ENCODE data around the gene MAG.

The MAG gene

DNA sequence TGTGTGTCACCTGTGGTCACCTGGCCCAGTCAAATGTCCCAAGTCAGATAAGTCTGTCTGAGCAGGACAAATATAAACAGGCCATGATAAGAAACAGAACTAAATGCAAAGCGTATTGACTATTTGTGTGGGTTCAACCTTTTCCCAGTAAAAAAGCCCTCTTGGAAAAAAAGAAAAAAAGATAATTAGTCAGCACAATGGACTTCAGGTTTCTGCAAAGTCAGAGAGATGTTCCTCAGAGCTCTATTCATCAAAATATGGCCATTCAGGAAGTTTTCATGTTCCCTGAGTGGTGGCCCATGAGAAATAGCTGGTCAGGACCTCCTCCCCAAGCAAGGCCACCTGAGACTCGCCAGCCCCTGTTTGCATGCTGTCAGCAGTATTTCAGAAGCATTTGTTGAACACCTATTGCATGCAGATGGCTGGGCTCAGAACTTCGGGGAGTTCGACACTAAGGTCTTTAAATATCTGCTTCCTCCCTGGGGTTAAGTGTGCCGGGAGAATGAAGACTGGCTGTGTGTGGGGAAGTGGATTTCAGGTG, 69.0 kb downstream of the MAG start:
- Histone ChIP-seq H3K27me3 (ENCODE audit: low read depth, low read length) (peaks cover 23% of the 10 kb centered on the region; the same call in 1 of the 2 replicates), H3K9ac (ENCODE audit: low read length) (no peak overlapping the region), H4K20me1 (ENCODE audit: insufficient read depth, low read length) (no peaks in the 10 kb centered on the region), H3K4me1 (ENCODE audit: low read length) (no peaks in the 10 kb centered on the region), H3K36me3 (replicated peaks; ENCODE audit: low read depth, low read length) (no peaks in the 10 kb centered on the region), H3K27ac (ENCODE audit: low read length) (no peak overlapping the region), H2AFZ (ENCODE audit: low read depth, low read length) (no peak overlapping the region), H3K9me3 (ENCODE audit: insufficient read depth, low read length) (no peaks in the 10 kb centered on the region), H3K79me2 (ENCODE audit: low read length) (no peaks in the 10 kb centered on the region), H3K4me3 (ENCODE audit: low read length) (no peak overlapping the region), H3K4me2 (ENCODE audit: low read length) (no peak overlapping the region)
- TF ChIP-seq, protein P1, sequence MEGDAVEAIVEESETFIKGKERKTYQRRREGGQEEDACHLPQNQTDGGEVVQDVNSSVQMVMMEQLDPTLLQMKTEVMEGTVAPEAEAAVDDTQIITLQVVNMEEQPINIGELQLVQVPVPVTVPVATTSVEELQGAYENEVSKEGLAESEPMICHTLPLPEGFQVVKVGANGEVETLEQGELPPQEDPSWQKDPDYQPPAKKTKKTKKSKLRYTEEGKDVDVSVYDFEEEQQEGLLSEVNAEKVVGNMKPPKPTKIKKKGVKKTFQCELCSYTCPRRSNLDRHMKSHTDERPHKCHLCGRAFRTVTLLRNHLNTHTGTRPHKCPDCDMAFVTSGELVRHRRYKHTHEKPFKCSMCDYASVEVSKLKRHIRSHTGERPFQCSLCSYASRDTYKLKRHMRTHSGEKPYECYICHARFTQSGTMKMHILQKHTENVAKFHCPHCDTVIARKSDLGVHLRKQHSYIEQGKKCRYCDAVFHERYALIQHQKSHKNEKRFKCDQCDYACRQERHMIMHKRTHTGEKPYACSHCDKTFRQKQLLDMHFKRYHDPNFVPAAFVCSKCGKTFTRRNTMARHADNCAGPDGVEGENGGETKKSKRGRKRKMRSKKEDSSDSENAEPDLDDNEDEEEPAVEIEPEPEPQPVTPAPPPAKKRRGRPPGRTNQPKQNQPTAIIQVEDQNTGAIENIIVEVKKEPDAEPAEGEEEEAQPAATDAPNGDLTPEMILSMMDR (IDR thresholded peaks at IDR 0.05; ENCODE audit: low read depth, low read length), result no peak
- no peak for TF ChIP-seq EZH2phosphoT487 (IDR thresholded peaks at IDR 0.05; ENCODE audit: low read depth)

DNA sequence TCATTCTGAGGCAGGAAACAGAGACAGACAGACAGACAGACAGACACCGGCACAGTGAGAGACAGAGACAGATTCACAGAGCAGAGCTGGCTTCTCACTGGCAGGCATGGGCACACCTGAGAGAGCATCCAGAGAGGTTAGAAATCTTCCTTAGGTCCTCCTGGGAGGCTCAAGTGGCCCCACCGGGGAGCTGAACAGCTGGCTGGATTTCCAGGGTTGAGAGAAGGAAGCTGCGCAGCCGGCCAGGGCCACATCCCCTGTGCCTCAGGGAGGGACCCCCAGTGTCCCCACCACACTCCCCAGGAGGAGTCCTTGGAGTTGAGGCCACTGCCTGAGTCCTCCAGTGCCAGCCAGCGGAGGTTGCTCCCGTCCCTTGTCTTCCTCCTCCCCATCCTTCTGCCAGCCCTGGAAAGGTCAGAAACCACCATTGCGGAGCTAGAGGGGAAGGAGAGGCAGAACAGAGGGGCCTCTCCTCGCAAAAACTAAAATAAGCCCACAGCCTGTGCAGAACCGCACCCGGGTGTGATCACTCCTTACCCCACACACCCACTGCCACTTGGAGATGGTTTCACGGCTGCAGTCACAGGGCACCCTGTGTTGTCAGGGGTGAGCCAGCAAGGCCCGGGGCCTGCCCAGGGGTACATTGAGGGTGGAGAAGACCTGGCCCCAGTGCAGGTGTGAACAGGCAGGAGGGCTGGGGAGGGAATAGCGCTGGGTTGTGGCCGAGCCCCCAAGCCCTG, 70.5 kb downstream of the MAG start:
- Histone ChIP-seq H2AFZ (ENCODE audit: low read depth, low read length) (no peak overlapping the region), H3K4me1 (ENCODE audit: low read length) (no peaks in the 10 kb centered on the region), H3K36me3 (replicated peaks; ENCODE audit: low read depth, low read length) (no peaks in the 10 kb centered on the region), H3K27ac (ENCODE audit: low read length) (no peak overlapping the region), H3K4me2 (ENCODE audit: low read length) (no peak overlapping the region), H3K27me3 (ENCODE audit: low read depth, low read length) (peaks cover 22% of the 10 kb centered on the region), H3K79me2 (ENCODE audit: low read length) (no peaks in the 10 kb centered on the region), H4K20me1 (ENCODE audit: insufficient read depth, low read length) (no peaks in the 10 kb centered on the region), H3K9ac (ENCODE audit: low read length) (no peak overlapping the region), H3K4me3 (ENCODE audit: low read length) (no peak overlapping the region), H3K9me3 (ENCODE audit: insufficient read depth, low read length) (no peaks in the 10 kb centered on the region)
- TF ChIP-seq EZH2phosphoT487 (IDR thresholded peaks at IDR 0.05; ENCODE audit: low read depth), result no peak
- TF ChIP-seq, protein P1 (IDR thresholded peaks at IDR 0.05; ENCODE audit: low read depth, low read length), result no peak

DNA sequence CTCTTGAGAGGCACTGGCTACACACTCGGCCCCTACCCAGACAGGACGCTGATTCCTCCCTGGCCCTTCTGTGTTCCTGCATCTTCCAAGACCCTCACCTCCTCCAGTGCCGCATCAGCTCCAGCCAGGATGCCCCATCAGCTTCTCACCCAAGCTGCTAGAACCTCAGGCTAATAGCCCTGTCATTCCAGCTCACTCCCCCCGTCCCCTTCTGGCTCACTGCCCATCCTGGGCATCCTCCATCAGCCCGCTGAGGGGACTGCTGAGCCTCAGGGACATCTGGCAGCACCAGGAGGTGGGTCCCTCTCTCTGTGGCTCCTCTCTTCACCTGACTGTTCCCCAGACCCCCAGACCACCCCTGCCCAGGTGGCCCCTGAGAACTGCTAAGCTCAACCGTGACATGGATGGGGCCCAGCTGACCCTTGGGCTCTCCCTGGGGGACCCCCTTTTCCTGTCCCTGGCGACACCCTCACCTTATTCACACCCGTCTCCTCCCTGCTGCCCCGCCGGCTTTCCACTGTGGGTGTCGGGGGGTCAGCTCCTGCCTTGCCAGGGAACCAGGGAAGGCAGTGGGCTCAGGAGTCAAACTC, 71.1 kb downstream of the MAG start:
- Histone ChIP-seq H3K4me2 (ENCODE audit: low read length) (no peak overlapping the region), H4K20me1 (ENCODE audit: insufficient read depth, low read length) (no peaks in the 10 kb centered on the region), H3K4me3 (ENCODE audit: low read length) (no peak overlapping the region), H3K9ac (ENCODE audit: low read length) (no peak overlapping the region), H3K27ac (ENCODE audit: low read length) (no peak overlapping the region), H3K27me3 (ENCODE audit: low read depth, low read length) (peaks cover 19% of the 10 kb centered on the region), H2AFZ (ENCODE audit: low read depth, low read length) (no peak overlapping the region), H3K4me1 (ENCODE audit: low read length) (no peaks in the 10 kb centered on the region), H3K36me3 (replicated peaks; ENCODE audit: low read depth, low read length) (no peaks in the 10 kb centered on the region), H3K79me2 (ENCODE audit: low read length) (no peaks in the 10 kb centered on the region), H3K9me3 (ENCODE audit: insufficient read depth, low read length) (no peaks in the 10 kb centered on the region)
- TF ChIP-seq, protein P1 (IDR thresholded peaks at IDR 0.05; ENCODE audit: low read depth, low read length), result no peak
- TF ChIP-seq EZH2phosphoT487 (IDR thresholded peaks at IDR 0.05; ENCODE audit: low read depth), result no peak

All from OCI-LY3 (cell line).